Thyroid gland (tissue), 4 donors: ENCODE data around the gene FKBP1B. TPM values are rescaled to one million over a fixed set of nuclear protein-coding genes. Genes with fewer than 3 reads are reported as not detected.

ENCODE experiments used
- DNase-seq, 2 donors: peaks; one replicate each; pipeline ENCODE4 v3.0.0-alpha.2; 2019
- H3K27ac ChIP-seq, 3 donors: fragments of 200-600 bp; sonication (generic); 1 replicate in 2 of 3; 2 replicates in 1 of 3; pipeline ENCODE4 v1.5.1; 2016 to 2019; ENCODE audit warnings: mild to moderate bottlenecking in 1 of 3, moderate library complexity in 1 of 3
- H3K27me3 ChIP-seq: fragments of 200-600 bp; sonication (generic); one replicate; pipeline ENCODE4 v1.5.1; 2019
- H3K36me3 ChIP-seq, 2 donors: fragments of 200-600 bp; sonication (generic); one replicate each; pipeline ENCODE4 v1.5.1; 2016 to 2019
- H3K4me1 ChIP-seq, 2 donors: fragments of 200-600 bp; sonication (generic); one replicate each; pipeline ENCODE4 v1.5.1; 2017 to 2019
- H3K4me3 ChIP-seq, 3 donors: fragments of 200-600 bp; sonication (generic); replicated peaks in 1 of 3; 1 replicate in 2 of 3; 2 replicates in 1 of 3; pipeline ENCODE4 v1.5.1; 2016; ENCODE audit warnings: mild to moderate bottlenecking in 1 of 3
- H3K9me3 ChIP-seq: fragments of 200-600 bp; sonication (generic); one replicate; pipeline ENCODE4 v1.5.1; 2017
- POLR2A ChIP-seq, 2 donors: fragments of 450-650 bp; IDR thresholded peaks; one replicate each; pipeline ENCODE4 v1.6.1; 2017; ENCODE audit warnings: antibody characterized with exemption in 2 of 2, mild to moderate bottlenecking in 2 of 2, moderate library complexity in 1 of 2
- WGBS, 2 donors: methylation state at CpG; one replicate each; pipeline ENCODE4 v1.1.5; 2017; 5-methylcytosine and 5-hydroxymethylcytosine counted together
- intact Hi-C: fragments of 100-400 bp; cut with DNase I; formaldehyde crosslinking; loops from one replicate; pipeline ENCODE4 v1.15.1; 2023
- total RNA-seq, 4 donors: library from RNA; depleted of rRNA; stranded (reverse); fragments of >200 nt; gene quantifications; one replicate each; pipeline ENCODE4 v1.2.3, GENCODE V29; 2016
- TF ChIP-seq, protein P1 (sequence below), 6 experiments: fragments of 200-600 bp in 3 of 6; fragments of 450-650 bp in 3 of 6; sonication (generic) in 3 of 6; IDR thresholded peaks; one replicate each; pipeline ENCODE4 v1.5.1; 2016 to 2019; ENCODE audit warnings: antibody characterized with exemption in 6 of 6, mild to moderate bottlenecking in 2 of 6, inconsistent platforms in 1 of 6, moderate library complexity in 1 of 6

The FKBP1B gene
- 10 to 100 TPM in 1 of 4 donors, 1 to 10 TPM in 3; 5.8 to 15.5 (median 6.4) TPM for total RNA-seq

DNA sequence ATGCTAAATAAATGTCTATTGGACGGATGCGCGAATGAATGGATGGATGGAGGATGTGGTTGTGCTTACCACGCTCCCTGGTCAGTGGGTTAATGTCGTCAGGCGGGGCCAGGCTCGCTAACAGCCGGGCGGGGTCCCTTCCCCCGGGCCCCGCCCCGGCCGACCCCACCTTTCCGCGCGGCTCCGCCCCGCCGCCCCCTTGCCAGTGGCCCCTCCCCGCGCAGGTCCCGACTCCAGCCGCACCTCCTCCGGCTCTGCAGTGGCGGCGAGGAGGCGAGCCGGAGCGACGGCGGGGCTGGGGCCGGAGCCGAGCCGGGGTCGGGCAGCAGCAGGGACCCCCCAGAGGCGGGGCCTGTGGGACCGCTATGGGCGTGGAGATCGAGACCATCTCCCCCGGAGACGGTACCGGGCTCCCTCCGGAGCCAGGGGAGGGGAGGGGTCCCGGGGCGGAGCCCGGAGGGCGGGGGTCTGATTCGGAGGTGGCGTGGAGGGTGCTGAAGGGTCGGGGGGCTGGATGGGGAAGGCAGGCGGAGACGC is at the start of gene FKBP1B:
Gene FKBP1B, plus strand, starts transcription at position 257 of the 537 bp plus-strand sequence. Its CDS starts 109 bp downstream, at position 366.
- intact Hi-C loops: no loop called here
- WGBS, 2 donors: 1 to 2% methylated on average over 5 to 14 of the region's 52 CpGs
- peak; percentile 59 to 67 for DNase-seq

DNA sequence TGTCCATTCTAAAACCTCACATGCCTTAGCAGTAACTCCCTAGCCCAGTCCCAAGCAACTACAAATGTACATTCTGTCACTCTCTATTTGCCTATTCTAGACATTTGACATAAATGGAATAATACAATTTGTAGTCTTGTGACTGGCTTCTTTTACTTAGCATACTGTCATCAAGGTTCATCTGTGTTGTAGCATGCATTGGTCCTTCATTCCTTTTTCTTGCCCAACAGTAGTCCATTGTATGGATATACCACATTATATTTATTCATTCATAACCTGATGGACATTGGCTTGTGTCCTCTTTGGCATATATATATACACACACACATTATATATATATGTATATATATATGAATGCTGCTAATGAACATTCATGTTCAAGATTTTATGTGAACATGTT is 41.8 kb upstream of the FKBP1B start:
- Histone ChIP-seq H3K27me3 (peaks cover 13% of the 10 kb centered on the region), H3K4me3 (no peak overlapping the region), H3K9me3 (no peaks in the 10 kb centered on the region), H3K36me3 (no peaks in the 10 kb centered on the region), H3K4me1 (peaks cover 4 to 9% of the 10 kb centered on the region in 2 donors), H3K27ac (no peak overlapping the region)
- no peak for DNase-seq
- intact Hi-C loops: no loop called here
- no peak for TF ChIP-seq POLR2A (IDR thresholded peaks at IDR 0.05)
- TF ChIP-seq, protein P1, sequence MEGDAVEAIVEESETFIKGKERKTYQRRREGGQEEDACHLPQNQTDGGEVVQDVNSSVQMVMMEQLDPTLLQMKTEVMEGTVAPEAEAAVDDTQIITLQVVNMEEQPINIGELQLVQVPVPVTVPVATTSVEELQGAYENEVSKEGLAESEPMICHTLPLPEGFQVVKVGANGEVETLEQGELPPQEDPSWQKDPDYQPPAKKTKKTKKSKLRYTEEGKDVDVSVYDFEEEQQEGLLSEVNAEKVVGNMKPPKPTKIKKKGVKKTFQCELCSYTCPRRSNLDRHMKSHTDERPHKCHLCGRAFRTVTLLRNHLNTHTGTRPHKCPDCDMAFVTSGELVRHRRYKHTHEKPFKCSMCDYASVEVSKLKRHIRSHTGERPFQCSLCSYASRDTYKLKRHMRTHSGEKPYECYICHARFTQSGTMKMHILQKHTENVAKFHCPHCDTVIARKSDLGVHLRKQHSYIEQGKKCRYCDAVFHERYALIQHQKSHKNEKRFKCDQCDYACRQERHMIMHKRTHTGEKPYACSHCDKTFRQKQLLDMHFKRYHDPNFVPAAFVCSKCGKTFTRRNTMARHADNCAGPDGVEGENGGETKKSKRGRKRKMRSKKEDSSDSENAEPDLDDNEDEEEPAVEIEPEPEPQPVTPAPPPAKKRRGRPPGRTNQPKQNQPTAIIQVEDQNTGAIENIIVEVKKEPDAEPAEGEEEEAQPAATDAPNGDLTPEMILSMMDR (IDR thresholded peaks at IDR 0.05): no peak

More for the DNA sequence above, at the start of gene FKBP1B:
- Histone ChIP-seq H3K27ac (peak within 1 kb of the TSS in 2 of 3 donors; percentile 56 to 61), H3K9me3 (no peaks in the 10 kb centered on the region), H3K27me3 (no peaks in the 10 kb centered on the region), H3K4me3 (peak within 1 kb of the TSS; percentile 67 to 79 (median 77)), H3K36me3 (no peaks in the 10 kb centered on the region), H3K4me1 (peaks cover 8 to 18% of the 10 kb centered on the region in 2 donors)
- TF ChIP-seq, protein P1 (IDR thresholded peaks at IDR 0.05): no peak
- peak in 1 of 2 donors; percentile 69 for TF ChIP-seq POLR2A (IDR thresholded peaks at IDR 0.05)

DNA sequence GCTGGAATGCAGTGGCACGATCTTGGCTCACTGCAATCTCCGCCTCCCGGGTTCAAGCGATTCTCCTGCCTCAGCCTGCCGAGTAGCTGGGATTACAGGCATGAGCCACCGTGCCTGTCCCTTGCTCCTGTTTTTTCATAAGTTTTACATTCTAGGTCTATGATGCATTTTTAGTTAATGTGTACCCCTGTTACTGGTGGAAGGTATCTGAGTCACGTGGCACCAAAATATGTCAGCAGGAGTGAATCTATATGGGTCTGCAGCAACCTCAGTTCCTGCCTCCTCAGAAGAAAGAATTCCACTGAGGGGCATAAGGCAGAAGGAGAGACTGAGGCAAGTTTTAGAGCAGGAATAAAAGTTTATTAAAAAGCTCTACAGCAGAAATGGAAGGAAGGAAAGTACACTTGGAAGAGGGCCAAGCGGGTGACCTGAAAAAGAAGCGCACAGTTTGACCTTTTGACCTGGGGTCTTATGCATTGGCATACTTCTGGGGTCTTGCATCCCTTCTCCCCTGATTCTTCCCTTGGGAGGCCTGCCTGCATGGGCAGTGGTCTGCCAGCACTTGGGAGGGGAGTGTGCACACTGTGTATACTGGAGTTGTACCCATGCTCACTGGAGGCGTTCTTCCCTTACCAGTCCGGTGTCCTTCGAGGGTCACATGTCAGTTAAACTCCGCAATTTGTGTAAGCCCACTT is 40.7 kb upstream of the FKBP1B start:
- Histone ChIP-seq H3K9me3 (no peaks in the 10 kb centered on the region), H3K4me3 (no peak overlapping the region), H3K4me1 (peaks cover 4 to 9% of the 10 kb centered on the region in 2 donors), H3K27me3 (peaks cover 13% of the 10 kb centered on the region), H3K27ac (no peak overlapping the region), H3K36me3 (no peaks in the 10 kb centered on the region)
- no peak for DNase-seq
- intact Hi-C loops: no loop called here
- 80 to 83% methylated on average over 13 of the region's 13 CpGs for WGBS, 2 donors
- TF ChIP-seq, protein P1 (IDR thresholded peaks at IDR 0.05): no peak
- TF ChIP-seq POLR2A (IDR thresholded peaks at IDR 0.05): no peak

DNA sequence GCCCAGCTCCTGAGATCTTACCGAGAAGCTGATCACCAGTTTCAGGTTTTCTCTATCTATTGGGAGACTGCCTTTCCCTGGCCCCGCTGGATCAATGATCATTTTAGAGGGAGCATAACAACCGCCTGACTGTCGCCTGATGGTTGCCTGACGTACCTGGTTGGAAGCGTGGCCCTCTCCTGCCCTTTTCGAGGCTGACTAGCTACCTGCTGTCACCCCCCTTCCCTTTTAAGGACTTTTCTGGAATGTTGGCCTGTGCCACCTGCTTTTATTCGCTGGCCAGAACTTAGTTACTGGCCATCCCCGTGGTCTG is 40.2 kb upstream of the FKBP1B start:
- intact Hi-C loops: no loop called here
- no peak for TF ChIP-seq POLR2A (IDR thresholded peaks at IDR 0.05)
- TF ChIP-seq, protein P1 (IDR thresholded peaks at IDR 0.05): no peak
- Histone ChIP-seq H3K9me3 (no peaks in the 10 kb centered on the region), H3K27ac (no peak overlapping the region), H3K36me3 (no peaks in the 10 kb centered on the region), H3K4me1 (peaks cover 4 to 9% of the 10 kb centered on the region in 2 donors), H3K4me3 (no peak overlapping the region), H3K27me3 (peaks cover 13% of the 10 kb centered on the region)
- DNase-seq: no peak
- 57 to 80% methylated on average over 9 of the region's 9 CpGs for WGBS, 2 donors
